Ovary (tissue), 9 donors: ENCODE measurements around the gene E2F8. TPM values are rescaled to one million over a fixed set of nuclear protein-coding genes. Genes with fewer than 3 reads are reported as not detected.

ENCODE experiments used
- DNase-seq, 5 donors: peaks; one replicate each; pipeline ENCODE4 v3.0.0-alpha.2; 2019 to 2020
- H3K27ac ChIP-seq, 2 donors: fragments of 200-600 bp; one replicate each; pipeline versions ENCODE4 v1.5.1 to v1.8.0; 2019 to 2022
- H3K27me3 ChIP-seq: fragments of 200-600 bp; one replicate; pipeline ENCODE4 v1.8.0; 2022
- H3K36me3 ChIP-seq: fragments of 200-600 bp; sonication (generic); one replicate; pipeline ENCODE4 v1.5.1; 2019
- H3K4me1 ChIP-seq: one replicate; pipeline ENCODE4 v1.8.1; 2013; ENCODE audit warnings: mild to moderate bottlenecking, moderate library complexity; ENCODE audit not compliant: insufficient read depth
- H3K4me3 ChIP-seq: fragments of 200-600 bp; sonication (generic); one replicate; pipeline ENCODE4 v1.5.1; 2017
- H3K9me3 ChIP-seq, 2 donors: fragments of 200-600 bp in 1 of 2; sonication (generic) in 1 of 2; one replicate each; pipeline versions ENCODE4 v1.5.1 to v1.8.1; 2013 to 2019; ENCODE audit warnings: mild to moderate bottlenecking in 1 of 2, moderate library complexity in 1 of 2
- EP300 ChIP-seq: sonication (generic); formaldehyde crosslinking; IDR thresholded peaks from one replicate; pipeline ENCODE4 v1.6.1; 2017; ENCODE audit warnings: antibody characterized with exemption
- POLR2A ChIP-seq: fragments of 450-650 bp; IDR thresholded peaks from one replicate; pipeline ENCODE4 v1.6.1; 2017; ENCODE audit warnings: antibody characterized with exemption, mild to moderate bottlenecking, moderate library complexity
- WGBS, 3 donors: extraction: QIAGEN DNeasy Blood & Tissue Kit in 1 of 3; methylation state at CpG; one replicate each; pipeline versions ENCODE4 v1.1.5 to v1.1.7; 2013 to 2017; 5-methylcytosine and 5-hydroxymethylcytosine counted together
- intact Hi-C, 4 donors: fragments of 100-400 bp; cut with DNase I; formaldehyde crosslinking; loops; one replicate each; pipeline versions ENCODE4 v1.11.0 to v1.15.1; 2022 to 2023
- polyA plus RNA-seq, 2 donors: library from polyadenylated mRNA; stranded (reverse); fragments of 200-250 nt in 1 of 2; fragments of 350-450 nt in 1 of 2; fragmentation: Illumina TruSeq in 1 of 2; extraction: RNeasy Lipid Tissue Mini Kit (QIAGEN cat#74804) in 1 of 2; gene quantifications; one replicate each; pipeline ENCODE4 v1.2.3, GENCODE V29; 2013 to 2014
- total RNA-seq, 7 donors: library from RNA; depleted of rRNA in 2 of 7; stranded (reverse); fragments of >200 nt in 2 of 7; fragmentation: NEBNext Ultra II Directional in 3 of 7; extraction: Animal tissue kit (Norgen Biotek cat#: 25700) in 3 of 7; gene quantifications; one replicate each; pipeline versions ENCODE4 v1.1.0 to v1.2.4, GENCODE V29; 2016 to 2023
- TF ChIP-seq, protein P1 (sequence below), 3 donors: fragments of 450-650 bp in 2 of 3; fragments of 200-600 bp in 1 of 3; IDR thresholded peaks; one replicate each; pipeline versions ENCODE4 v1.5.1 to v1.8.0; 2016 to 2022; ENCODE audit warnings: antibody characterized with exemption in 3 of 3, mild to moderate bottlenecking in 1 of 3
- donor health status: DM: no; HTN: no; CAD: no; lungs with moderate emphysema.
- donor health status: DM: no; HTN: no; CAD: no.
- donor health status: Bipolar disorder and iron deficiency.
- donor health status: DM: yes; HTN: yes; CAD: no.
- donor health status: DM: no; HTN: no; CAD: no.
- donor health status: DM: yes; HTN: yes; CAD: no.

Gene E2F8
- total and polyA plus RNA-seq, 9 donors = 0.08 to 0.80 (median 0.36) TPM; not detected in 3

DNA sequence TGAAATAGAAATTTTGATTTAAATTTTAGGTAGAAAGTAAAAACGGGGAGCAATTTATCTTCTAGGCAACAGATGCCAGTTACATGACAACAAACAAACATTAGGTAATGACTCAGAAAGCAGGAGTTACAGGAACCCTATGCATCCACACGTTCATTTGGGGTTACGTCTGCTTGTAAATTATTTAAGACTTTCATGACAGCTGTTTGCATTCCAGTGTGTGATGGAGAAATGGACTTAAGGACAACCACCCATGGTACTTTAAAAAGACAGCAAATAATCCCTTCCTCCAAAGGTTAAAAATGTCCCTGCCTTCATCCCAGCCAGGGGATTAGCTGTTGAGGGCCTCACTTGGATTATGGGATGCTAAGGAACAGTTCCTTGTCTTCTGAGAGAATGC, 11.8 kb downstream of the E2F8 start:
- Histone ChIP-seq H3K4me3 (no peak overlapping the region), H3K27ac (no peak overlapping the region), H3K4me1 (no peaks in the 10 kb centered on the region), H3K36me3 (no peaks in the 10 kb centered on the region), H3K9me3 (no peaks in the 10 kb centered on the region), H3K27me3 (no peaks in the 10 kb centered on the region)
- intact Hi-C loops = no loop called here
- 73 to 74% (median 74%) methylated on average over 3 of the region's 3 CpGs for WGBS, 3 donors
- no peak for DNase-seq
- TF ChIP-seq EP300 (no peak), POLR2A (no peak)
- TF ChIP-seq, protein P1, sequence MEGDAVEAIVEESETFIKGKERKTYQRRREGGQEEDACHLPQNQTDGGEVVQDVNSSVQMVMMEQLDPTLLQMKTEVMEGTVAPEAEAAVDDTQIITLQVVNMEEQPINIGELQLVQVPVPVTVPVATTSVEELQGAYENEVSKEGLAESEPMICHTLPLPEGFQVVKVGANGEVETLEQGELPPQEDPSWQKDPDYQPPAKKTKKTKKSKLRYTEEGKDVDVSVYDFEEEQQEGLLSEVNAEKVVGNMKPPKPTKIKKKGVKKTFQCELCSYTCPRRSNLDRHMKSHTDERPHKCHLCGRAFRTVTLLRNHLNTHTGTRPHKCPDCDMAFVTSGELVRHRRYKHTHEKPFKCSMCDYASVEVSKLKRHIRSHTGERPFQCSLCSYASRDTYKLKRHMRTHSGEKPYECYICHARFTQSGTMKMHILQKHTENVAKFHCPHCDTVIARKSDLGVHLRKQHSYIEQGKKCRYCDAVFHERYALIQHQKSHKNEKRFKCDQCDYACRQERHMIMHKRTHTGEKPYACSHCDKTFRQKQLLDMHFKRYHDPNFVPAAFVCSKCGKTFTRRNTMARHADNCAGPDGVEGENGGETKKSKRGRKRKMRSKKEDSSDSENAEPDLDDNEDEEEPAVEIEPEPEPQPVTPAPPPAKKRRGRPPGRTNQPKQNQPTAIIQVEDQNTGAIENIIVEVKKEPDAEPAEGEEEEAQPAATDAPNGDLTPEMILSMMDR (IDR thresholded peaks at IDR 0.05) = no peak

DNA sequence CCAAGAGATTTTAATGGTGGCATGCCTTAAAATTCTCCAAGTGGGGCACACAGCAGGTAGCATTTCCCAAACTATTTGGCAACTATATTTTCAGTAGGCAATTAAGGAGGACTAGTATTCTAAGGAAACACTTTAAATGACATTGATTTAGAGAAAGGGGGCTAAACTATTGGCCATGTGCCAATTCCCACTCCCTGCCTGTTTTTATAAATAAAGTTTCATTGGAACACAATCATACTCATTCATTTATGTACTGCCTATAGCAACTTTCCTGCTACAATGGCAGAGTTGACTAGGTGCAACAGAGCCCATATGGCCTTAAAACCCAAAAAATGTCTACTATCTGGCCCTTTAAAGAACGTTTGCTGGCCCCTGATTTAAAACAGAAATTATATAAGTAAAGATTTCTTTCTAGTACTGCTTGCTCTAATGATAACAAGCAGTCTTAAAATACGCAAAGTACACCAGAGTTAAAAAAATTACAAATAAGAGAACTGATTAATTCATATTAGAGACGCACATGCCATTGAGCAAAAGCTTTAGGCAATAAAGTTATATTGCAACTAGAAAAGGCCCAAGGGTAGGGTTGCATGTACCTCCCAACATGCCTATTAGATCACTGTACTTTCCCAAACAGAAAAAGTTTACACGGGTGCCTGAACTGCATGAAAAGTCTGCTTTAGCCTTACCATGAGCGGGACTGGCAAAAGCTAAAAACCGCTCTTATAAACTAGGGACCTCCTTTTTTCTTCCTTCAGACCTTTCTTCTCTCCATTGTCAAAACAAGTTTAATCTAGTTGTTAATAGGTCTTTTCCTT, 14.2 kb downstream of the E2F8 start:
- no peak overlapping the region for H3K27ac ChIP-seq
- no peak for DNase-seq
- H3K36me3 ChIP-seq = no peaks in the 10 kb centered on the region
- TF ChIP-seq POLR2A (no peak), EP300 (no peak)
- TF ChIP-seq, protein P1 (IDR thresholded peaks at IDR 0.05) = no peak
- H3K27me3 ChIP-seq = no peaks in the 10 kb centered on the region
- 85 to 91% (median 89%) methylated on average over 6 of the region's 6 CpGs for WGBS, 3 donors
- H3K9me3 ChIP-seq = no peaks in the 10 kb centered on the region
- intact Hi-C loops = no loop called here
- no peaks in the 10 kb centered on the region for H3K4me1 ChIP-seq
- no peak overlapping the region for H3K4me3 ChIP-seq

DNA sequence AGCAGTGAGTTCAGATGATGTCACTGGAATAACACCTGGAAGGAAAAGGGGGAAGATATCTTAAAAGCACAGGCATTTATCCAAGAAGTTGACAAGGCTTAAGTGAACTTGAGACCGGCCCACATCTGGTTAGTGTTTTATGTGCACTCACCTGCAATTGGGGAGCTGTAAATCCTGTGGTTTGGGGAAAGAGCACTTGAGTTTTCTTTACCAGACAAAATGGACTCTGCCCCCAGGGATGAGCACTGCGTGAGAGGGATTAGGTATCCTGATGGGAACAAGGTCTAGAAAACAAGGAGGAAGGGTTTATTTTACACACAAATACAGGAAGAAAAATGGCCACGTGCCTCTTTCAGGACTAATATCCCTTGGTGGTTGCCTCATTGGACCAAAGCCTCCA, 15.2 kb downstream of the E2F8 start:
- no peaks in the 10 kb centered on the region for H3K36me3 ChIP-seq
- DNase-seq = no peak
- intact Hi-C loops = no loop called here
- TF ChIP-seq, protein P1 (IDR thresholded peaks at IDR 0.05) = no peak
- TF ChIP-seq EP300 (no peak), POLR2A (no peak)
- H3K27me3 ChIP-seq = no peaks in the 10 kb centered on the region
- H3K27ac ChIP-seq = no peak overlapping the region
- no peaks in the 10 kb centered on the region for H3K9me3 ChIP-seq
- H3K4me3 ChIP-seq = no peak overlapping the region
- 93 to 98% (median 97%) methylated on average over 3 of the region's 3 CpGs for WGBS, 3 donors
- no peaks in the 10 kb centered on the region for H3K4me1 ChIP-seq

DNA sequence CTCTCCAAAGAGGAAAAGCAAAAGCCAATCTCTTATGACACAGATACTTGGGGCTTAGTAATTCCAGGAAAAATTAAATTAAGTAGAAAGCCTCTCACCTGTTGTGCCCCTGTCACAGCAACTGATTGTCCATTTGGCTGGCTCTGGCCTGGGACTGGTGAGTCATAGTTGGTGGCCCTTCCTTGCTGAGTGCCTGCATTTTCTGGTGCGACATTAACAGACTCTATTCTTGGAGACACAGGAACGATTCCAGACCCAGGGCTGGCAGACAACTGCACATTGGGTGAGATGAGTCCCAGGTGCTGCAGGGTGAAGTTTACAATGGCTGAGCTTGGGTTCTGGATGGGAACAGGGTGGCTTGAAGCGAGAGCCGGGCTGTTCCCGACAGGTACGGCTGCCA, 15.6 kb downstream of the E2F8 start:
- Histone ChIP-seq H3K4me1 (no peaks in the 10 kb centered on the region), H3K9me3 (no peaks in the 10 kb centered on the region), H3K4me3 (no peak overlapping the region), H3K27me3 (no peaks in the 10 kb centered on the region), H3K36me3 (no peaks in the 10 kb centered on the region), H3K27ac (no peak overlapping the region)
- intact Hi-C loops = no loop called here
- no peak for DNase-seq
- TF ChIP-seq EP300 (no peak), POLR2A (no peak)
- TF ChIP-seq, protein P1 (IDR thresholded peaks at IDR 0.05) = no peak
- 93 to 96% (median 94%) methylated on average over 6 of the region's 6 CpGs for WGBS, 3 donors
